Kidney epithelial cell (primary cell): ENCODE measurements around the gene PTPRQ. TPM values are rescaled to one million over a fixed set of nuclear protein-coding genes. Genes with fewer than 3 reads are reported as not detected.
"Not testable (repeated sequence)": the region's sequence is repeated elsewhere in the genome, so short reads cannot be mapped to it uniquely, and the experiment has no call there.

Source experiments
- DNase-seq: peaks from one replicate; pipeline ENCODE4 v3.0.0-alpha.2; 2010; ENCODE audit warnings: low read depth
- H3K27me3 ChIP-seq: 2 replicates; pipeline ENCODE4 v1.6.0; 2011; ENCODE audit warnings: low read length; ENCODE audit not compliant: control insufficient read depth, insufficient read depth
- H3K36me3 ChIP-seq: 2 replicates; pipeline ENCODE4 v1.5.1; 2011; ENCODE audit warnings: low read length; ENCODE audit not compliant: control insufficient read depth, insufficient read depth
- H3K4me3 ChIP-seq: 2 replicates; pipeline ENCODE4 v1.5.1; 2011; ENCODE audit warnings: low read depth, mild to moderate bottlenecking, control low read depth, low read length
- total RNA-seq: library from RNA; depleted of rRNA; stranded (reverse); fragments of >200 nt; gene quantifications from 2 replicates; pipeline ENCODE4 v1.2.3, GENCODE V29; 2015
- TF ChIP-seq, protein P1 (sequence below): IDR thresholded peaks from 2 replicates; pipeline ENCODE4 v1.5.1; 2011; ENCODE audit warnings: mild to moderate bottlenecking, moderate library complexity, low read length, control low read depth, inconsistent platforms; ENCODE audit not compliant: insufficient read depth, poor library complexity, severe bottlenecking

Gene PTPRQ
- total RNA-seq, 1 donor from 2014 or later: under 0.01 TPM

GRCh38 chr12:80472911-80473500 is 29.0 kb downstream of the PTPRQ start:
- TF ChIP-seq, protein P1, sequence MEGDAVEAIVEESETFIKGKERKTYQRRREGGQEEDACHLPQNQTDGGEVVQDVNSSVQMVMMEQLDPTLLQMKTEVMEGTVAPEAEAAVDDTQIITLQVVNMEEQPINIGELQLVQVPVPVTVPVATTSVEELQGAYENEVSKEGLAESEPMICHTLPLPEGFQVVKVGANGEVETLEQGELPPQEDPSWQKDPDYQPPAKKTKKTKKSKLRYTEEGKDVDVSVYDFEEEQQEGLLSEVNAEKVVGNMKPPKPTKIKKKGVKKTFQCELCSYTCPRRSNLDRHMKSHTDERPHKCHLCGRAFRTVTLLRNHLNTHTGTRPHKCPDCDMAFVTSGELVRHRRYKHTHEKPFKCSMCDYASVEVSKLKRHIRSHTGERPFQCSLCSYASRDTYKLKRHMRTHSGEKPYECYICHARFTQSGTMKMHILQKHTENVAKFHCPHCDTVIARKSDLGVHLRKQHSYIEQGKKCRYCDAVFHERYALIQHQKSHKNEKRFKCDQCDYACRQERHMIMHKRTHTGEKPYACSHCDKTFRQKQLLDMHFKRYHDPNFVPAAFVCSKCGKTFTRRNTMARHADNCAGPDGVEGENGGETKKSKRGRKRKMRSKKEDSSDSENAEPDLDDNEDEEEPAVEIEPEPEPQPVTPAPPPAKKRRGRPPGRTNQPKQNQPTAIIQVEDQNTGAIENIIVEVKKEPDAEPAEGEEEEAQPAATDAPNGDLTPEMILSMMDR: peak; percentile 56
- DNase-seq: peak; percentile 4
- Histone ChIP-seq H3K4me3 (no peak overlapping the region), H3K36me3 (no peaks in the 10 kb centered on the region), H3K27me3 (no peaks in the 10 kb centered on the region)

DNA sequence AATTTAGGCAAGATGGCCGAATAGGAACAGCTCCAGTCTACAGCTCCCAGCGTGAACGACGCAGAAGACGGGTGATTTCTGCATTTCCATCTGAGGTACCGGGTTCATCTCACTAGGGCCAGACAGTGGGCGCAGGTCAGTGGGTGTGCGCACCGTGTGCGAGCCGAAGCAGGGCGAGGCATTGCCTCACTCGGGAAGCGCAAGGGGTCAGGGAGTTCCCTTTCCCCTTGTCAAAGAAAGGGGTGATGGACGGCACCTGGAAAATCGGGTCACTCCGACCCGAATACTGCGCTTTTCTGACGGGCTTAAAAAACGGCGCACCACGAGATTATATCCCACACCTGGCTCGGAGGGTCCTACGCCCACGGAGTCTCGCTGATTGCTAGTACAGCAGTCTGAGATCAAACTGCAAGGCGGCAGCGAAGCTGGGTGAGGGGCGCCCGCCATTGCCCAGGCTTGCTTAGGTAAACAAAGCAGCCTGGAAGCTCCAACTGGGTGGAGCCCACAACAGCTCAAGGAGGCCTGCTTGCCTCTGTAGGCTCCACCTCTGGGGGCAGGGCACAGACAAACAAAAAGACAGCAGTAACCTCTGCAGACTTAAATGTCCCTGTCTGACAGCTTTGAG is 33.6 kb downstream of the PTPRQ start:
- not testable (repeated sequence) for H3K4me3 ChIP-seq, H3K27me3 ChIP-seq, H3K36me3 ChIP-seq, DNase-seq

DNA sequence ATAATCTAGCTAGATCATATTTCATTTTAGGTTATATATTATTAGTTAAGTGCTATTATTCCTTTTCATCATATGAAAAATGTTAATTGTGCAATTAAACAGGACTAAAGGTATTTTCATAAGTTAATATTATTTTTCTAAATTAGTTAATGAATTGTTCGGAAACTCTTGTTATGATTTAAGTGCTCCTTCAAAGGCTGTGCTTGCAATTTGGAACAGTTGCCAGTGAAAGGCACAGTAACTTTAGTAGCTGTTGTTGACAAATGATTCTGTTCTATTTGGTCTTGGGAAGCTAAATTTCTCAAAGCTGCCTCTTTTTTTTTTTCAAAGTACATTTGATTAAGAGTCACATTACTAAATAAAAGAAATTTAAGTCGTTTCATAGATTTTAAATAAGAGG is 40.7 kb downstream of the PTPRQ start:
- no peak for DNase-seq
- Histone ChIP-seq H3K27me3 (no peaks in the 10 kb centered on the region), H3K36me3 (no peaks in the 10 kb centered on the region), H3K4me3 (no peak overlapping the region)
- TF ChIP-seq, protein P1: no peak

DNA sequence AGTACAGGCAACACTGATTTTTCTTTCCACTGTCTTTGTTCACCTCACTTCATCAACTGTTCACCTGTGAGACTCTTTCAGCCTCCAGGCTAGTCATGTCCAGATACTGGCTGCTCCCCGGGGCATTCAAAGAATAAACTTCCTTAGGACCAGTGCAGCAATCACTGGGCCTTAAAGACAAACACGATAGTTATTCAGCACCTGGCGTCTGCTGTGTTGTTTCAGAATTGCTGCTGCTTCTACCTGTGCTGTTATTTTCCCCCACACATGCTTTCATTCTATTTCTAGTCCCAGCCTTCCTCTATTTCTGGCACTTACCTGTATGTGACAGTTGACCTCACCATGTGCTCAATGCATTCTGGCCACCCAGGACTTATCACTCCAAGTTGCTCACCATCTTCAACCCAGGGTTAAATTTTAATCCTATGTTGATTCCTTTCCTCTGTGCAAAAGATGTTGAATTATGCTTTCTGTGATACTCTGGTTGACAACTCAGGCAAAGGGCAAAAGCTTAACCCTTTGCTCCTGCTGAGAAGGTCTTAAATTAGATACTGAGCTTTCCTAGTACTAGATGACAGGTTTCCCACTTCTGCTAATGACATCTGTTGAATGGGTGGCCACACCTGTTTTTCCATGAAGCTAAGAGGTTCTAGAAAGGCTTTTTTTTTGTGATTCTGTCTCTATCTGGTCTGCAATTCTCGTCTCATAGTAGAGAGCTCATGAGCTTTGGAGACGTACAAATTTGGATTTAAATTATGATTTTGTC is 41.4 kb downstream of the PTPRQ start:
- TF ChIP-seq, protein P1: no peak
- Histone ChIP-seq H3K36me3 (no peaks in the 10 kb centered on the region), H3K27me3 (no peaks in the 10 kb centered on the region), H3K4me3 (no peak overlapping the region)
- no peak for DNase-seq

- TF ChIP-seq, protein P1: no peak
Observed at GRCh38 chr12:80490329-80490728, 46.3 kb downstream of the PTPRQ start.

DNA sequence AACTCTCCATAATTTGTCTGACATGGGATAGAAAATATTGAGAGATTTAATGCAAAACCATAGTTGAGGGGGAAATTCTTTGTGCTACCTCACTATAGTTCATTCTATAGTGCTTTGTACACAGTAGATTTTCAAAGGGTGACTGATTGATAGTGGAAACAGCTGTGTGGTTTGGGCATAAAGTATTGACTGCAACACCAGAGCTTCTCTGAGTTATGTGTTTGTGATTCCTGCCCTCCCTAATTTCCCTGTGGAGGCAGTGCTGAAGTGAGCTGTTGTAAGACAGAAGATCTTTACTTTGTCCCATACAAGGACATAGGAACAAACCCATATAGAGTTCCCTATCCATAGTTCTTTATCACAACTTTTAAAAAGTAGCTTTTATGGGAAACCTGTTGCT is 47.1 kb downstream of the PTPRQ start:
- Histone ChIP-seq H3K27me3 (no peaks in the 10 kb centered on the region), H3K4me3 (no peak overlapping the region), H3K36me3 (no peaks in the 10 kb centered on the region)
- no peak for DNase-seq
- TF ChIP-seq, protein P1: no peak

More at GRCh38 chr12:80490329-80490728, 46.3 kb downstream of the PTPRQ start:
- no peak overlapping the region for H3K4me3 ChIP-seq
- peak; percentile 5 for DNase-seq
- no peaks in the 10 kb centered on the region for H3K27me3 ChIP-seq
- no peaks in the 10 kb centered on the region for H3K36me3 ChIP-seq
